Stimulated activated CD8-positive, alpha-beta memory T cell treated with anti-CD3 and anti-CD28 coated beads, Interleukin-4, amount 100 ng/mL, for 48 hours (primary cell): ENCODE results near the gene TBC1D14.
"Not testable (repeated sequence)": the region's sequence is repeated elsewhere in the genome, so short reads cannot be mapped to it uniquely, and the experiment has no call there.

Experiments used
- DNase-seq: peaks from one replicate; pipeline ENCODE4 v3.0.0-alpha.2; 2020

TBC1D14 gene

GRCh38 chr4:6956087-6956433, 46.4 kb downstream of the TBC1D14 start:
- no peak for DNase-seq

GRCh38 chr4:6956434-6957147, 47.0 kb downstream of the TBC1D14 start:
- no peak for DNase-seq

GRCh38 chr4:6957148-6957520, 47.5 kb downstream of the TBC1D14 start:
- no peak for DNase-seq

- no peak for DNase-seq
Observed at GRCh38 chr4:6957994-6958393, 48.4 kb downstream of the TBC1D14 start.

GRCh38 chr4:6959261-6959660, 49.6 kb downstream of the TBC1D14 start:
- no peak for DNase-seq

- no peak for DNase-seq
Observed at GRCh38 chr4:6960154-6960553, 50.5 kb downstream of the TBC1D14 start.

GRCh38 chr4:6960628-6961412, 51.2 kb downstream of the TBC1D14 start:
- no peak for DNase-seq

- DNase-seq: no peak
Observed at GRCh38 chr4:6961496-6962210, 52.0 kb downstream of the TBC1D14 start.

GRCh38 chr4:6962211-6963041, 52.8 kb downstream of the TBC1D14 start:
- no peak for DNase-seq

GRCh38 chr4:6963139-6963611, 53.5 kb downstream of the TBC1D14 start:
- no peak for DNase-seq

GRCh38 chr4:6964858-6965257, 55.2 kb downstream of the TBC1D14 start:
- DNase-seq: no peak

GRCh38 chr4:6965329-6965728, 55.7 kb downstream of the TBC1D14 start:
- no peak for DNase-seq

GRCh38 chr4:6967846-6968340, 58.3 kb downstream of the TBC1D14 start:
- DNase-seq: no peak

GRCh38 chr4:6968496-6968895, 58.9 kb downstream of the TBC1D14 start:
- DNase-seq: no peak

- DNase-seq: peak; percentile 15
Observed at GRCh38 chr4:6969826-6970800, 60.5 kb downstream of the TBC1D14 start.

- DNase-seq: no peak
Observed at GRCh38 chr4:6971536-6972374, 62.1 kb downstream of the TBC1D14 start.

GRCh38 chr4:6972375-6972650, 62.7 kb downstream of the TBC1D14 start:
- no peak for DNase-seq

- no peak for DNase-seq
Observed at GRCh38 chr4:6972911-6973310, 63.3 kb downstream of the TBC1D14 start.

GRCh38 chr4:6974138-6974848, 64.7 kb downstream of the TBC1D14 start:
- peak; percentile 92 for DNase-seq

GRCh38 chr4:6977846-6978245, 68.2 kb downstream of the TBC1D14 start:
- DNase-seq: not testable (repeated sequence)
